Suprapubic skin (tissue), 3 donors: ENCODE data around the gene INTS11.

Source experiments
- CTCF ChIP-seq, 2 donors: fragments of 200-600 bp in 1 of 2; fragments of 450-650 bp in 1 of 2; sonication (generic) in 1 of 2; IDR thresholded peaks; one replicate each; pipeline ENCODE4 v1.5.1; 2016 to 2019; ENCODE audit warnings: antibody characterized with exemption in 2 of 2, mild to moderate bottlenecking in 1 of 2, moderate library complexity in 1 of 2
- EP300 ChIP-seq: sonication (generic); formaldehyde crosslinking; IDR thresholded peaks from one replicate; pipeline ENCODE4 v1.6.1; 2017; ENCODE audit warnings: antibody characterized with exemption

GRCh38 chr1:1347663-1348419 lies 23.4 kb upstream of the INTS11 start:
- TF ChIP-seq EP300, result no peak
- TF ChIP-seq CTCF (IDR thresholded peaks at IDR 0.05), result no peak
